Mucosa of descending colon (tissue), 3 donors: ENCODE data around the gene SPDEF. TPM values are rescaled to one million over a fixed set of nuclear protein-coding genes. Genes with fewer than 3 reads are reported as not detected.

ENCODE experiments used
- ATAC-seq: fragments of 200-7000 bp; cut with Tn5 transposase; one replicate; pipeline ENCODE4 v1.9.1; 2020; ENCODE audit warnings: mild to moderate bottlenecking, moderate library complexity
- DNase-seq, 3 donors: peaks; one replicate each; pipeline ENCODE4 v3.0.0-alpha.2; 2020
- H3K36me3 ChIP-seq: fragments of 200-600 bp; one replicate; pipeline ENCODE4 v1.8.0; 2021; ENCODE audit warnings: low read depth, mild to moderate bottlenecking
- H3K4me1 ChIP-seq: fragments of 200-600 bp; one replicate; pipeline ENCODE4 v1.8.0; 2021; ENCODE audit warnings: low read depth, mild to moderate bottlenecking
- H3K4me3 ChIP-seq: fragments of 200-600 bp; one replicate; pipeline ENCODE4 v1.8.0; 2021; ENCODE audit warnings: mild to moderate bottlenecking
- H3K9me3 ChIP-seq: fragments of 200-600 bp; one replicate; pipeline ENCODE4 v1.8.0; 2021; ENCODE audit warnings: mild to moderate bottlenecking
- intact Hi-C, 2 donors: fragments of 100-400 bp; cut with DNase I in 1 of 2; cut with micrococcal nuclease in 1 of 2; formaldehyde crosslinking; loops; one replicate each; pipeline versions ENCODE4 v1.11.0 to v1.11.1; 2022; cut with DNase I, micrococcal nuclease
- total RNA-seq, 3 donors: library from RNA; stranded (reverse); fragmentation: NEBNext Ultra II Directional in 2 of 3; extraction: Animal tissue kit (Norgen Biotek cat#: 25700) in 2 of 3; gene quantifications; one replicate each; pipeline versions ENCODE4 v1.2.1 to v1.2.4, GENCODE V29; 2021 to 2023
- TF ChIP-seq, protein P1 (sequence below): fragments of 200-600 bp; IDR thresholded peaks from one replicate; pipeline ENCODE4 v1.8.0; 2022; ENCODE audit warnings: antibody characterized with exemption, mild to moderate bottlenecking
- donor health status: DM: no; HTN: no; CAD: no; lungs with moderate emphysema.
- donor health status: DM: no; HTN: no; CAD: no.
- donor health status: DM: no; HTN: yes; CAD: no.

The SPDEF gene
- total RNA-seq, 3 donors from 2014 or later, result 13.8 to 49.1 (median 38.2) TPM

DNA sequence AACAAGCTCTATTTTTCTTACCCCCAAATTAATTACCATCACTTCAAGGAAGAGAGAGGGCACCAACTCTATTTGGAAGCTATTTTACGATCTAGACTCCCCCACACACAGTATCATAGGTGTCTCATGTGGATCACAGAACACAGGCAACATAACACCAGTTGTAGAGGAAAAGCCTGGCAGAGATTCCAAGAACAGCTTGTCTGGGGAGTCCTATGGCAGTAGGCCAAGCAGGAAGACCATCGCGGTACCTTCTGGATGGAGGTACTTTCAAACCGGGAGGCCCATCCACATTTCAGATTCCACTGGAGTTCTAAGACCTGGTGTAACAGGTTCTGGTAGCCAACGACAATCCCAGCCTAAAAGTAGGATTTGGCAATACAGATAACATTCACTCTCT is 37.6 kb upstream of the SPDEF start:
- no peak for DNase-seq
- Histone ChIP-seq H3K4me3 (no peak overlapping the region), H3K4me1 (peaks cover 4% of the 10 kb centered on the region), H3K36me3 (no peaks in the 10 kb centered on the region), H3K9me3 (no peaks in the 10 kb centered on the region)
- ATAC-seq, result peak; percentile 19
- TF ChIP-seq, protein P1, sequence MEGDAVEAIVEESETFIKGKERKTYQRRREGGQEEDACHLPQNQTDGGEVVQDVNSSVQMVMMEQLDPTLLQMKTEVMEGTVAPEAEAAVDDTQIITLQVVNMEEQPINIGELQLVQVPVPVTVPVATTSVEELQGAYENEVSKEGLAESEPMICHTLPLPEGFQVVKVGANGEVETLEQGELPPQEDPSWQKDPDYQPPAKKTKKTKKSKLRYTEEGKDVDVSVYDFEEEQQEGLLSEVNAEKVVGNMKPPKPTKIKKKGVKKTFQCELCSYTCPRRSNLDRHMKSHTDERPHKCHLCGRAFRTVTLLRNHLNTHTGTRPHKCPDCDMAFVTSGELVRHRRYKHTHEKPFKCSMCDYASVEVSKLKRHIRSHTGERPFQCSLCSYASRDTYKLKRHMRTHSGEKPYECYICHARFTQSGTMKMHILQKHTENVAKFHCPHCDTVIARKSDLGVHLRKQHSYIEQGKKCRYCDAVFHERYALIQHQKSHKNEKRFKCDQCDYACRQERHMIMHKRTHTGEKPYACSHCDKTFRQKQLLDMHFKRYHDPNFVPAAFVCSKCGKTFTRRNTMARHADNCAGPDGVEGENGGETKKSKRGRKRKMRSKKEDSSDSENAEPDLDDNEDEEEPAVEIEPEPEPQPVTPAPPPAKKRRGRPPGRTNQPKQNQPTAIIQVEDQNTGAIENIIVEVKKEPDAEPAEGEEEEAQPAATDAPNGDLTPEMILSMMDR, result no peak
- intact Hi-C loops, result no loop called here

DNA sequence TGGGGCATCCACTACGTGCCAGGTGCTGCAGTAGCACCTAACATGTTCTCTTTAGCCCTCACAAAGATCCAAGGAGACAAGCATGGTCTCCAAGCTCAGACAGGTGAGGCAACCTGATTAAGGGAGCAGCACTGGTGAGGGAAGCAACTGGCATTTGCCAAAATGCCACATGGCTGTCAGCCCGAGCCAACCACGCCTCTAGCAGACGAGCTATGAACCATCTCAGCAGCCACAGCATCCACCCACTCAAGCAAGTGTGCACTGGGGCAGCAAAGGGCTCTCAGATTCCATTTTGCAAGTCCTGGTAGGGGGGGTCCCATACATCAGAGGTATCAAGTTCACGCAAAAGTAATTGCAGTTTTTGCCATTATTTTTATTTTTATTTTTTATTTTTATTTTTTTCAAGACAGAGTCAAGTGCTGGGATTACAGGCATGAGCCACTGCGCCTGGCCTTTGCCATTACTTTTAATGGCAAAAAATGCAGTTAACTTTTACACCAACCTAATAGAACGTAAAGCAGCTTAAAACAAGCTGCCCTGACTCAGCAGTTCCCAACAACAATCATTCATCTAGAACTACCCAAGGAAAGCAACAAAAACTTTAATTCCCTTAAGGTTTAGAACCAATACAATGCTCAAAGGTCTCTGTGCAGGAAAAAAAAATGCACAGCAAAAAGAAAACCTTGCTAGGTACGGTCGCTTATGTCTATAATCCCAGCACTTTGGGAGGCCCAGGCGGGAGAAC is 36.3 kb upstream of the SPDEF start:
- H3K4me3 ChIP-seq, result no peak overlapping the region
- H3K36me3 ChIP-seq, result no peaks in the 10 kb centered on the region
- intact Hi-C loops, result no loop called here
- H3K4me1 ChIP-seq, result no peaks in the 10 kb centered on the region
- TF ChIP-seq, protein P1, result no peak
- DNase-seq (no peak), ATAC-seq (no peak)
- no peaks in the 10 kb centered on the region for H3K9me3 ChIP-seq

DNA sequence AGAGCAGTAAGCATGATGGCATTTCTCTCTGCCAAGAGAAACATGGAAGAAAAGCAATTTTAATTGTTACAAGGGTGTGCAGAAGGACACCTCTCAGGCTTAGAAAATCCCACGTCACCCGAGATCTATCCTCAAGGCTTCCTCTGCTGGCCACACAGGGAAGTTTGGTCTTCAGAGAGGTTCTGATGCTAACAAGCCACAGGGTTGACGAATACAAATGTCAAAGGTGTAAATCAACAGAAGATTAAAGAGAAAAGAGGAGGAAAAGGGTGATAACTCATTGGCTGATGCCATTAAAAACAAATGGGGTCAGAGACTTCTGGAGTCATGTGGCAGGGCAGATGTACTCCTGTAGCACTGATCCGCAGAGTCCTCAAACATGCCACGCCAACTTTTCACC is 33.6 kb upstream of the SPDEF start:
- Histone ChIP-seq H3K36me3 (no peaks in the 10 kb centered on the region), H3K9me3 (no peaks in the 10 kb centered on the region), H3K4me1 (peaks cover 2% of the 10 kb centered on the region), H3K4me3 (no peak overlapping the region)
- intact Hi-C loops, result no loop called here
- TF ChIP-seq, protein P1, result no peak
- no peak for DNase-seq
- no peak for ATAC-seq

DNA sequence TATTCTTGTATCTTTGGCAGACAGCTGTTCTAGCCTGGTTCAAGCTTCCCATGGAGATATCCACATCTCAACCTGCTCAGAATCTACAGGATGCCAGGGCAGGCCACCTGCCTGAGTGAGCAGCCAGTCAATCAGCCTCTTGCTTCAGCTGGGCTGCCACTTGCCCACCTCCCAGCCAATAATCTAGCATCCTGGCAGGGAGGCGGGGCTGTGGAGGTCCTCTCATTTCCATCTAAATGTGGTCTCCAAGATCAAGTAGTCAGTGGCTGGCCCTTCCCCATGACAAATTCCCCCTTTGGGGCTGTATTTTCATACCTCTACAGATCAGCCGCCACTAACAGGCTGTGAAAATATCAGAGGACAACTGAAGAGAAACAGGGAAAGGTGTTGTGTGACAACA is 33.0 kb upstream of the SPDEF start:
- Histone ChIP-seq H3K36me3 (no peaks in the 10 kb centered on the region), H3K4me1 (peaks cover 2% of the 10 kb centered on the region), H3K9me3 (no peaks in the 10 kb centered on the region), H3K4me3 (no peak overlapping the region)
- ATAC-seq (no peak), DNase-seq (no peak)
- TF ChIP-seq, protein P1, result no peak
- intact Hi-C loops, result no loop called here

DNA sequence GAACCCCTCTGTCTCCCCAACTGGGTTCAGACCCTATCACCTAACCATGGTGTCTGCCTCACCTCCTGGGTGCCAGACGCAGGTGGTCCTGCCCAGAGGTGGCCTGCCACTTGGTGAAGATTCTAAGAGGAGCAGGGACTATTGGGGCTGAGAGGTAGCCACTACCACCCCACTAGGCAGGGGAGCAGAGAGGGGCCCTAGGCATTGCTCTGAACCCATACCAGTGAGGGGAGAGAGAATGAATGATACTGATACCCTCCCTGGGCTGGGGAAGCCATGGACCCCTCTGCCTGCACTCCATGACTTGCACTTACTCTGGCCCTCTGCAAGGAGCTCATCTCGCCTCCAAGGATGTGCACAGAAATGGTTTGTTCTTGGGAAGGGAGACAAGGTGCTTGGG is 31.7 kb upstream of the SPDEF start:
- Histone ChIP-seq H3K4me3 (no peak overlapping the region), H3K9me3 (no peaks in the 10 kb centered on the region), H3K4me1 (peaks cover 2% of the 10 kb centered on the region), H3K36me3 (no peaks in the 10 kb centered on the region)
- DNase-seq (no peak), ATAC-seq (no peak)
- intact Hi-C loops, result no loop called here
- TF ChIP-seq, protein P1, result no peak

DNA sequence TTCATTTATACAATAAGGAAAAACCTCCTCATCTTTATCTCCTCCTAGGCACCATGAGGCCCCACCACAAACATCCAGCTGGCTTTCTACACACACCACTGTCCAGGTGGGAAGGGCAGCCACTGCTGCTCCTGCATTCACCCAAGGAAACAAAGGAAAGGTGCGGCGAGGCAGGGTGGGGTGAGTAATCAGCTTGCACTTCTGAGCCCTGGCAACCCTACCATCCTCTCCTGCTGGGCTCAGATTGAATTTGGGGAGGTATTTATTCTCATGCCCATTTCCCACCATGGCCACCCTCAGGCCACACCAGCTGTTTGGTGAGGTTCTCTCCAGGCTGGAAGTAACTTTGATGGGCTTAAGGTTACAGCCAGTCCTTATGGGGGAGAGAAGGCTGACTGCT is 31.2 kb upstream of the SPDEF start:
- TF ChIP-seq, protein P1, result no peak
- peaks cover 2% of the 10 kb centered on the region for H3K4me1 ChIP-seq
- intact Hi-C loops, result no loop called here
- no peak overlapping the region for H3K4me3 ChIP-seq
- ATAC-seq (peak; percentile 77), DNase-seq (no peak)
- no peaks in the 10 kb centered on the region for H3K9me3 ChIP-seq
- no peaks in the 10 kb centered on the region for H3K36me3 ChIP-seq
